Activated naive CD8-positive, alpha-beta T cell treated with anti-CD3 and anti-CD28 coated beads for 36 hours (primary cell): ENCODE data around the gene TAS2R7. TPM values are rescaled to one million over a fixed set of nuclear protein-coding genes. Genes with fewer than 3 reads are reported as not detected.

ENCODE experiments used
- DNase-seq: peaks from one replicate; pipeline ENCODE4 v3.0.0; 2021
- H3K27ac Mint-ChIP-seq: one replicate; pipeline ENCODE4 v1.8.0; 2022; ENCODE audit warnings: mild to moderate bottlenecking, moderate library complexity, mixed read lengths
- H3K27me3 Mint-ChIP-seq: one replicate; pipeline ENCODE4 v1.8.0; 2022; ENCODE audit warnings: mild to moderate bottlenecking, mixed read lengths
- H3K36me3 Mint-ChIP-seq: one replicate; pipeline ENCODE4 v1.8.0; 2021; ENCODE audit warnings: mild to moderate bottlenecking, mixed read lengths
- H3K4me1 Mint-ChIP-seq: one replicate; pipeline ENCODE4 v1.8.0; 2021; ENCODE audit warnings: mixed read lengths
- H3K4me3 Mint-ChIP-seq: one replicate; pipeline ENCODE4 v1.8.0; 2022; ENCODE audit warnings: mild to moderate bottlenecking, moderate library complexity, mixed read lengths
- H3K9me3 Mint-ChIP-seq: one replicate; pipeline ENCODE4 v1.8.0; 2022; ENCODE audit warnings: mixed read lengths
- total RNA-seq, 2 experiments: library from RNA; stranded (reverse); gene quantifications; one replicate each; pipeline ENCODE4 v1.2.3, GENCODE V29; 2021

Gene TAS2R7
- total RNA-seq, 2 experiments from 2014 or later: not detected

- no peak for DNase-seq
- no peak overlapping the region for H3K27ac Mint-ChIP-seq
- H3K36me3 Mint-ChIP-seq: no peaks in the 10 kb centered on the region
- H3K4me3 Mint-ChIP-seq: no peak overlapping the region
- H3K9me3 Mint-ChIP-seq: no peaks in the 10 kb centered on the region
- H3K4me1 Mint-ChIP-seq: peaks cover 2% of the 10 kb centered on the region
- peaks cover 4% of the 10 kb centered on the region for H3K27me3 Mint-ChIP-seq
Observed at GRCh38 chr12:10783252-10783651, 19.2 kb downstream of the TAS2R7 start.

DNA sequence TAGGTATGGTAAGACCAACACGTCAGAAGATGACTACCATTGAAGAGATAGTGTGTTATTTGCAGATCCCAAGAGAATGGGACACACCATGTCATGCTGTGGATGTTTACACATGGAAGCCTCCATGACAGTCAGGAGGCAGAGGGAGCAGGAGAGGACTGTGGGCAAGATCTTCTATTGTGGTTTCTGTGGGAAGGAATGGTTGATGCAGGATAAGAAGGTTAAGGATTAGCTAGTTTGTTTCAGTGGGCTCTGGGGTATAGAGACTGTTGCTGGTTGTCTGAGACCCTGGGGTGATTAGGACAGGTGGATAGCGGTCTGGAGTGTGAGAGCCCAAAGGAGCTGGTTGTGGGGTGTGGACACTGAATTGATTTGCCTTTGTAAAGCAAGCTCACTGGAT, 23.3 kb downstream of the TAS2R7 start:
- no peak for DNase-seq
- Mint-ChIP-seq H3K36me3 (no peaks in the 10 kb centered on the region), H3K4me3 (no peak overlapping the region), H3K27ac (no peak overlapping the region), H3K27me3 (peaks cover 4% of the 10 kb centered on the region), H3K4me1 (no peaks in the 10 kb centered on the region), H3K9me3 (no peaks in the 10 kb centered on the region)

DNA sequence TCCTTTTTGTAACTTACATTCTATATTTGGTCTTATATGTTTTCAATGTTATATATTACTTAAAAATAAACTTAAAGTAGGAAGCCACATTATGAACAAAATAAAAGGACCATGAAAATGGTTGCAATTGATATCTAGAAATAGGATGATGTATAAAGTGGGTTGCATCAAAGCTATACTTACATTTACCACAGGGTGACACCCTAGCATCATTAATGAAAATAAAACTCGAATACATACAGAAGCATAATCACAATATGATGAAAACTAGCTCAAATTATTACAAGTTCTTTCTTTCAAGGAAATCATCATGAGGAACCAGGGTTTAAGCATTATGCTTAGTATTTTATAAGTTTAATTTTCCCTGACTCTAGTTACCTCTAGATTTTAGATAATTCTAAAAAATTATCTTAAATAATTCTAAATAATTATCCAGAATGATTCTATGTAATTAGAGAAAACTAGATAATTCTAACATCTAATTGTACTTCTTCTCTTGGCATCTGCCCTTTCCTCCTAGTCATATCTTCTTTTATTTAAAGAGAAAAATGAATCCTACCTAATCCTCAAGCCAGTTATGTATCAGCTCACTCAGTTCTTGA, 31.2 kb downstream of the TAS2R7 start:
- H3K27ac Mint-ChIP-seq: no peak overlapping the region
- no peak overlapping the region for H3K4me3 Mint-ChIP-seq
- H3K4me1 Mint-ChIP-seq: no peaks in the 10 kb centered on the region
- H3K9me3 Mint-ChIP-seq: no peaks in the 10 kb centered on the region
- no peak for DNase-seq
- H3K36me3 Mint-ChIP-seq: no peaks in the 10 kb centered on the region
- H3K27me3 Mint-ChIP-seq: peaks cover 42% of the 10 kb centered on the region

GRCh38 chr12:10759657-10760056, 42.8 kb downstream of the TAS2R7 start:
- peaks cover 67% of the 10 kb centered on the region for H3K27me3 Mint-ChIP-seq
- H3K36me3 Mint-ChIP-seq: no peaks in the 10 kb centered on the region
- DNase-seq: no peak
- H3K9me3 Mint-ChIP-seq: peaks cover 10% of the 10 kb centered on the region
- no peaks in the 10 kb centered on the region for H3K4me1 Mint-ChIP-seq
- H3K27ac Mint-ChIP-seq: no peak overlapping the region
- no peak overlapping the region for H3K4me3 Mint-ChIP-seq

- Mint-ChIP-seq H3K36me3 (no peaks in the 10 kb centered on the region), H3K9me3 (peaks cover 10% of the 10 kb centered on the region), H3K4me1 (no peaks in the 10 kb centered on the region), H3K27me3 (peaks cover 57% of the 10 kb centered on the region), H3K4me3 (no peak overlapping the region), H3K27ac (no peak overlapping the region)
- DNase-seq: no peak
Observed at GRCh38 chr12:10756194-10756593, 46.2 kb downstream of the TAS2R7 start.

DNA sequence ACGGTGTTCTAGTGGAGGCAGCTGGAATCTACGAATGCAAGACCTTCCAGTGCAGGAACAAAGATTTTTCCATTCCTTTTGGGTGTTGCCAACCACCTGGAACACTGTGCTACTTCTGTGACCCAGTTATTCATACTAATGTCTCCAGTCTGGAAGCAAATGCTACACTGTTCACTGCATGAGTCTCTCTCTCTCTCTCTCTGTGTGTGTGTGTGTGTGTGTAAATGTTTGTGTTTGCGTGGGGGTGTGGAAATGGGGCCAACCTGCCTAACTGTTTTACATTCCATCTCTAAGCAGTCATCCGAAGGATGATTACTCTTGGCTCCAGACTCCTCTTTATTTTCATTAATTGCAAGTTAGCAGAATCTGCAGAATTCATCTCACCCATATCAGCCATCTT, 49.4 kb downstream of the TAS2R7 start:
- Mint-ChIP-seq H3K9me3 (peaks cover 10% of the 10 kb centered on the region), H3K27ac (no peak overlapping the region), H3K36me3 (no peaks in the 10 kb centered on the region), H3K27me3 (peaks cover 30% of the 10 kb centered on the region), H3K4me3 (no peak overlapping the region), H3K4me1 (peaks cover 7% of the 10 kb centered on the region)
- DNase-seq: no peak

Other genes with a start within 250 kb of the TAS2R7 start
- 100 to 1,000 TPM; 121 to 125 TPM for gene MAGOHB, start 189.0 kb downstream of the TAS2R7 start, total RNA-seq
- under 1 TPM; 0.46 to 0.56 TPM for gene STYK1, start 128.6 kb downstream of the TAS2R7 start, total RNA-seq
- gene YBX3, start 79.3 kb downstream of the TAS2R7 start, total RNA-seq: 100 to 1,000 TPM; 276 to 279 TPM
- not detected for gene TAS2R8, start 4.7 kb upstream of the TAS2R7 start, total RNA-seq
- gene TAS2R9, start 7.5 kb upstream of the TAS2R7 start, total RNA-seq: not detected
- not detected for gene TAS2R10, start 23.7 kb upstream of the TAS2R7 start, total RNA-seq
- gene PRR4, start 46.8 kb upstream of the TAS2R7 start, total RNA-seq: 1 to 10 TPM; 1.3 to 1.4 TPM
- 1 to 10 TPM; 6.3 to 7.3 TPM for gene PRH1, start 81.6 kb upstream of the TAS2R7 start, total RNA-seq
- under 1 TPM; 0.12 to 0.16 TPM for gene TAS2R13, start 106.9 kb upstream of the TAS2R7 start, total RNA-seq
- not detected for gene PRH2, start 126.6 kb upstream of the TAS2R7 start, total RNA-seq
- under 1 TPM; 0.64 to 0.68 TPM for gene TAS2R14, start 136.6 kb upstream of the TAS2R7 start, total RNA-seq
- under 1 TPM; 0.36 to 0.37 TPM for gene TAS2R50, start 184.3 kb upstream of the TAS2R7 start, total RNA-seq
- under 1 TPM; 0.21 to 0.30 TPM for gene TAS2R20, start 195.7 kb upstream of the TAS2R7 start, total RNA-seq
- under 1 TPM; 0.50 to 0.89 TPM for gene TAS2R19, start 220.0 kb upstream of the TAS2R7 start, total RNA-seq
- gene TAS2R31, start 228.8 kb upstream of the TAS2R7 start, total RNA-seq: under 1 TPM; 0.58 to 0.86 TPM